HG03103 (cell line): ENCODE results near the gene GNAI3.

Experiments used
- ATAC-seq: cut with Tn5 transposase; IDR thresholded peaks from one replicate; pipeline ENCODE4 v1.9.1; 2021; ENCODE audit warnings: low read depth; ENCODE audit not compliant: unreplicated experiment

GNAI3 gene

GRCh38 chr1:109543988-109544735 is 4.3 kb upstream of the GNAI3 start:
- no peak for ATAC-seq

GRCh38 chr1:109546311-109547109 is 1.9 kb upstream of the GNAI3 start:
- no peak for ATAC-seq

- no peak for ATAC-seq
These were observed 723 bp upstream of the GNAI3 start for GRCh38 chr1:109547463-109548320.

- ATAC-seq = no peak
These were observed 8.1 kb downstream of the GNAI3 start for GRCh38 chr1:109556563-109556962.

GRCh38 chr1:109557520-109557919 is 9.1 kb downstream of the GNAI3 start:
- no peak for ATAC-seq

- no peak for ATAC-seq
These were observed 11.6 kb downstream of the GNAI3 start for GRCh38 chr1:109559995-109560394.

- no peak for ATAC-seq
These were observed 15.9 kb downstream of the GNAI3 start for GRCh38 chr1:109564194-109564878.

GRCh38 chr1:109565241-109565640 is 16.8 kb downstream of the GNAI3 start:
- no peak for ATAC-seq

GRCh38 chr1:109566982-109567381 is 18.6 kb downstream of the GNAI3 start:
- ATAC-seq = no peak

- ATAC-seq = no peak
These were observed 19.7 kb downstream of the GNAI3 start for GRCh38 chr1:109567877-109568672.

GRCh38 chr1:109569323-109569722 is 20.9 kb downstream of the GNAI3 start:
- no peak for ATAC-seq

- no peak for ATAC-seq
These were observed 22.0 kb downstream of the GNAI3 start for GRCh38 chr1:109570414-109570813.

GRCh38 chr1:109573785-109574184 is 25.4 kb downstream of the GNAI3 start:
- ATAC-seq = no peak

GRCh38 chr1:109578947-109579443 is 30.6 kb downstream of the GNAI3 start:
- ATAC-seq = no peak

GRCh38 chr1:109579491-109579890 is 31.1 kb downstream of the GNAI3 start:
- no peak for ATAC-seq

GRCh38 chr1:109582021-109582420 is 33.6 kb downstream of the GNAI3 start:
- ATAC-seq = no peak

GRCh38 chr1:109584766-109585165 is 36.4 kb downstream of the GNAI3 start:
- no peak for ATAC-seq

- no peak for ATAC-seq
These were observed 37.6 kb downstream of the GNAI3 start for GRCh38 chr1:109586055-109586454.

GRCh38 chr1:109589177-109589576 is 40.8 kb downstream of the GNAI3 start:
- ATAC-seq = no peak
